GM19467 (cell line): ENCODE data around the gene CDH23.

ENCODE experiments used
- ATAC-seq: cut with Tn5 transposase; IDR thresholded peaks from one replicate; pipeline ENCODE4 v1.9.1; 2021; ENCODE audit warnings: mild to moderate bottlenecking, moderate library complexity; ENCODE audit not compliant: unreplicated experiment

Gene CDH23

DNA sequence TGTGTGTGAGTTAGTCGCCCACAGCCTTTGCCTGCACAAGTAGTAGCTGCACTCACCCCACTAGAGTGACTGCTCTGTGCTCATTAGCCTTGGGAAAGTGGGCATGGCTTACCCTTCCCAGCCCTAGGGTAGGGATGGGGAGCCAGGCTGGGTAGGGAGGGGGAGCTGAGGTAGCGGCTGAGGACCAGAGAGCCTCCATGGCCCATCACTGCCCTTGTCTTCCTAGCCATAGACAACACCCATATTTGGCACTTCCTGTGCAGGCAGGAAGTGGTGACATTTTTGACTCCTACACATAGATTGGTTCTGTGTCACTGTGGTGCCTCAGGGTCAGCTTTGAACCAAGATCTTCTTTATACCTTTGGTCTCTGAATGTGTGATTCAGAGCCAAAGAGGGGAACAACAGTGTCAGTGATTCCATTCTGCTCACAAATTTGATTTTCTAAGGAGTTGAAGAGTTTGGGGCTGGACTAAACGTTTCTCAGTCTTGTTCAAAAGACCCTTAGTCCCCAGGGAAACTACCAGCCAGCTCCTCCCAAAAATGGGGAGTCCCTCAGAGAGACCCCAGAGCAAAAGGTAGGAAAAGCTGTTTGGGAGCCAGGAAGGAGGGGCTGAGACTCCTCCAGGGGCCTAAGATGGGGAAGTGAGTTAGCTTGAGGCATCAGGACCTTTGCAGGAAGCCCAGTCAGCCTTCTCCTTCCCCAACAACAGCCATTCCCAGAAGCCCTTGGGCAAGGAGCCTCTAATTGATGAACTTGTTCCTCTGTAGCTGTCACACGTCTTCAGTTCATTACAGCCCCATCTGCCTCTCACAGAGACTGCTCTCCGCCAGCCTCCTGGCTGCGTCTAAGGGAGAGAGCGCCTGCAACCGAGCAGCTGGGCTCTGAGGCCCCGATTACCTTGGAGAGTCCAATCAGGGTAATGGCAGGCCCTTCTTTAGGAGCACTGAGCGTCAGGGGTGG is 135.0 kb downstream of the CDH23 start:
- ATAC-seq: no peak

DNA sequence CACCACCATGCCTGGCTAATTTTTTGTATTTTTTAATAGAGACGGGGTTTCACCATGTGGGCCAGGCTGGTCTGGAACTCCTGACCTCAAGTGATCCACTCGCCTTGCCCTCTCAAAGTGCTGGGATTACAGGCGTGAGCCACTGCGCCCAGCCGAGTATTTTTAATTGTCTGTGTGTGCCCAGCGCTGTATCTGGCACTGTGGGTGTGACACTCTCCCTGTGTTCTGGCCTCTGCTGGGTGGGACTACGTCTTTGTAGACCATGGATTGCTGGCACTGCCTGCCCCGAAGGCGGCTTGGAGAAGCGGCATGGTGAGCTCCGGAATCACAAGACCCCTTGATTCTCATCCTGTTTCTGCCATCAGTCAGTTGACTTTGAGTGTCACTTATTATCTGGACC is 136.2 kb downstream of the CDH23 start:
- ATAC-seq: no peak

DNA sequence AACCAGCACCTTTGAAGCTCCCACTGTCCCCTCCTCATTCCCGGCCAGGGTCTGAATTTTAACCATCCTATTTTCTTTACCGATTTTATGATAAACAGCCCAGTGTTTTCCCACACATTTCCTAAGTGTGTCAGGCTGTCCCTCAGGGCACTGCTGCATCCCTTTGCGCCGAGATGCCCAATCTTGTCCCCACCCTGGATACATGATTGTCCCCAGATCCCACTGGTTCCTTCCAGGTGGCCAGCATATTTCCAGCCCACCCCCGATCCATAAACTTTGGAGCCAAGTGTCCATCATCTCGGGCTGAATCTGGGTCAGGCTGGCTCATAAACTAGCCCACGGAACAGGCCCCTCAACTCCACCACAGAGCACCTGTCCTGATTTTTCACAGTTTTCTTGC is 137.2 kb downstream of the CDH23 start:
- ATAC-seq: no peak

DNA sequence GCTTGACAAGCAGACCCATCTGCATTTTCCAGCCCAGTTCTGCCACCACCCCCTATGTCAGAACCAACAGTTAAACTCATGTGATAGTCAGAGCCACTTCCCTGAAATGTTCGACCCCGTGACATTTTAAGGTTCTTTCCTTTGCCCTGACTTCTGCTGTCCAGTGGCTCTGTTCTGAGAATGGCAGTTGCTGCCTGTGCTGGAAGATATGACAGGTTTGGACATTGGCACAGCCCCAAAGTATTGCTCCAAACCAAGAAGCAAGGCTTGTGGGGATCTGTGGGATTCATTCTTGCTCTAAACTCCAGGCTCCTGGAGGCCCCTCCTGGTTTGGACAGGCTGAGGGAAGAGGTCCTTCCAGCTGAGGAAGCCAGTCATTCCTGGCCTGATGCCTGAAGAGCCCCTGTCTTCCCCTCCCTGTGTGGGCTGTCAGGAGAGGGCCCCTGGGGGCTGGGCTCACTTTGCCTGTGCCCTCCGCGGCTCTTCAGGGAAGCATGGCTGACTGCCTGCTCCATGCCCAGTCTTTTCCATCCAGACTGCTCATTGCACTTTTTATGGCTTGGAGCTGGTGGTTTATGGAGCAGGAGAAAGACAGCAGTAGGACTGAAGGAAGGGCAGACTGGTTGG is 138.0 kb downstream of the CDH23 start:
- ATAC-seq: no peak

DNA sequence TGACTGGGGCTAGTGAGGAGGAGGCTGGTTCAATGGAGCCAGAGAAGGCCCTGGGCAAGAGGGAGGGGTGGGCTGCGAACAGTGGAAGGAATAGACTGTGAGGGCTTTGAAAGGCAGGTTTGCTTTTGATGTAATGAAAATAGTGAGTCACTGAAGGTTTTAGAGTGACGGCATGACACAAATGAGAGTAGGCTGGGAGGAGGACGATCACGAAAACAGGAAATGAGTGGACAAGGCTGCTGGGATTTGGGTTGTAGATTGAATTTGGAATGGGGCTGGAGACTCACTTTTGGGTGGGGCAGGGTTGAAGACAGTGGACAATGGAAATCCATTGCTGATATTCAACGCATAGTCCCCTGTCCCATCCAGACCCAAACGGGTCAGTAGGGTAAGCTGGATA is 139.6 kb downstream of the CDH23 start:
- no peak for ATAC-seq

DNA sequence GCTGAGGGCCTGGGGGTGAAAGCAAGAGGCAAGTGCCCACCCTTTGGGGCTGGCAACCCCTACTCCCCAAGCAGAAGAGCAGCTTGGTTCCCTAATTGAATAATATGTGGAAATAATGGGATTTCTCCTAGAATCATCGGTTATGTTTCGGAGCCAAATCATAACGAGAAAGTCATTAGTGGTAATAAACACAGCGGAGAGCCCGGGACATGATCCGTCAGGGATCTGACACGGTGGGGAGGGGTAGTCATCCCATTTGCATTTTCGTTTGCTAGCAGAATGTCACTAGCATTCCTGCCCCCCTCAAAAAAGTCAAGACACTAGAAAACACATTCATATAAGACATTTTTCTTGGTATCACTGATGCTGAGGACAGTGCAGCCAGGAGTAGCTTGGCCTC is 140.4 kb downstream of the CDH23 start:
- ATAC-seq: no peak

DNA sequence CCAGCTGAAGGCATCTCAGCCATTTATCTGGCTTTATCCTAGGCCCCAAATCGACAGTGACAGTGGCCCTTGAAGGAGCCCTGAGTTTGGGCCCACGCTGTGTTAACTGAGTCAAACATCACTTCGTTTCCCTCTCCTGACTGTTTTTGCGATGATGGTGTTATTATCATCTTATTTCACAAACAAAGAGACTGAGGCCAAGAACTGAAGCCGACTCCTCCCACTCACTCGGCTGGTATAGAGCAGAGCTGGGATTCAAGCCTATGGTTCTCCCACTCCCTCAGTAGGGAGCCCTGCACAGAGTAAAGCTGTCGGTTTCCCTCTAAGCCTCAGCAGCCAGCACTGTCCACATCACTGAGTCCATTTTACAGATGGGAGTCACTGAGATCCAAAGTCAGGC is 141.0 kb downstream of the CDH23 start:
- no peak for ATAC-seq

DNA sequence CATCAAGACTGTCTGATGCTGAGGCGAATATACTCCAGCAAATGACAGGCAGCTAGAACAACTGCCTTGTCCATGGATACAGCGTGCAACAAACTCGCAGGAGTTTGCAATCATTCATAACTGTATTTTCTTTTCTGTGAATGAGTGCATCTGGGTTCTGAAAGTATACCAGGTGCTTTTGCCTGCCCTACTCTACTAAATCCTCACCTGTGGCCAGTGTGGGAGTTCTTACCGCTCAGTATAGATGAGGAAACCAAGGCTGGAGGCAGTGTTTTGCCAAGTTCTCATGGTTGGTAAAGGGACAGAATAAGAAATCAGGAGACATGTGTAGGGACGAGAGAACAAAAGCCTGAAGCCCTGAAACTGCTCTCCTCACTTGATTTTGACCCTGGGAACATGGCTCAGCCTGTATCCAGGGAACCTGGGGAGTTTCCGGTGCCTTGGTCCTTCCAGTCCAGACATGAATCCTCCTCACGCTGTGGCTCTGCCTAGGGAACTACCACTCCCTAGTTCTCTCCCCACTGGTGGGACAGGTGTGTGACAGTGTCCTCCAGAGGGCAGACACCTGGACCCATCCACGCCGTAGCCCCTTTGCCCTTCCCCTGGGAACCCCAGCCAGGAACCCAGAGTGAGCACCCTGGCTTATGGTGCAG is 142.0 kb downstream of the CDH23 start:
- no peak for ATAC-seq

DNA sequence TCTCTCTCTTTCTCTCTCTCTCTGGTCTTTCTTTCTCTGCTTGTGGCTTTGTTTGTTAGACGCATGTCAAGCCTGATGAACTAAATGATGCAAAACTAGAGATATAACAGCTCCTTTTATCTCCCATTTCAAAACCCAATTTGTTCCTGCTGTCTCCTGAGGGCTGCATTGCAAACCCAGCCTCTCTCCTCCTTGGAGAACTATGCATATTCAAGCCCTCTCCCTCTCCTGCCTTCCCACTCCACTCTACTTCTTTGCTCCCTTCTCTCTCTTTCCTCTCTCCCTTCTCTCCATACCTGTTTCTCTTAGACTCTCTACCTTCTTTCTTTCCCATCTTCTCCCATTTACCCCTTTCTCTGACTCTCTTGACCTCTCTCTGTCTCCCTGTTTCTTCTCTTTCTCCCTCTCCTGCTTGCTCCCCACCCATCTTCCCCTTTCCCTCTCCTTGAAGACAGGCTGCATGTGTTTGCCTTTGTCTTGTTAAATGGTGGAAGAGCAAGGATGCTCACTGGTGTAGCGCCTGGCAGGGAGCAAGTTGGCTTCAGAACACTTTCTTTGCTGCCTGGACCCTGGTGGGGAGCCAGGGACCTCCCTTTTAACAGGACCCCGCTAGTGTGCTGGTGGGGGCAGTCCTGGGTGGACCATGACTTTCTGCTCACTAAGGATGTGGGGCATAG is 142.9 kb downstream of the CDH23 start:
- ATAC-seq: no peak

DNA sequence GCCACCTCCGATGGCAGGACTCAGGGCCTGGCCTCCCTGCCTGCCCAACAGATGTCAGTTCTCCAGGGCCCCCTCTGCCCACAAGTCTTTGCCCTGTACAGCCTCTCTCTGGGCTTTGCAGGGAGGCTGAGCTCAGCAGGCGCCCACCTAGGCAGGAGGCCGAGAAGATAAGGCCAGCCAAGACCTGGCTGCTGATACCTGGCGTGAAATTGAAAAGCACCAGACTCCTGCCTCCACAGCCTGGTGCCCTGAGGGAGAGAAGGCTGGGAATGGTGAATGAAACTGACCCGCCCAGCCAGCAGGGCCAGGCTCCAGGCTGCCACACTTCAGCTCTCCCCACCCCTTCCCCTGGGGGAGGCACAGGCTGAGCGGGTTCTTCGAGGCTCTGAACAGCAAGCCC is 145.8 kb downstream of the CDH23 start:
- no peak for ATAC-seq

DNA sequence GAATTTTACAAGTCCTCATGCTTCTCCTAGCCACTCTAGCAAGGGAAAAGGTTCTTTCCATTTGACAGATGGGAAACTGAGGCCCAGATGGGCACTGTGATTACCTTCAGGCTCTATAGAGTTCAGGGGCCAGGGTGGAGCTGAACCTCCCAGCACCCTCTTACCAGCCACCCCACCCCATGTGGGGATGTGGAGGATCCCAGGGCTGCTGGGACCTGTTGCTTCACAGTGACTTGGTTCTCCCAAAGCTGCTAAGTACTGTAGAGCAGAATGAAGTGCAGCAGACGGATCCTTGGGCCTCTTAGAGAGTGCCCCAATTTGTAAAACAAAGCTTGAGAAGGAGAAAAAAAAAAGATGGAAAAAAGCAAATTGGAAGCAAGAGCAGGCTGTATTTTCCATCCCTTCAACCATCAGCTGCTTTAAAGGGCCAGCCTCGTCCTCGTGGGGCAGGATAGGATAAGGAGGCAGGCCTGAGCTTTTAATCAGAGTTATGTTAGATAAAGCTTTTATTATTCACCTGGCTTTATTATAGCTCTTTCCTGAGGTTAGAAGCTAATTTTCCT is 147.0 kb downstream of the CDH23 start:
- no peak for ATAC-seq

DNA sequence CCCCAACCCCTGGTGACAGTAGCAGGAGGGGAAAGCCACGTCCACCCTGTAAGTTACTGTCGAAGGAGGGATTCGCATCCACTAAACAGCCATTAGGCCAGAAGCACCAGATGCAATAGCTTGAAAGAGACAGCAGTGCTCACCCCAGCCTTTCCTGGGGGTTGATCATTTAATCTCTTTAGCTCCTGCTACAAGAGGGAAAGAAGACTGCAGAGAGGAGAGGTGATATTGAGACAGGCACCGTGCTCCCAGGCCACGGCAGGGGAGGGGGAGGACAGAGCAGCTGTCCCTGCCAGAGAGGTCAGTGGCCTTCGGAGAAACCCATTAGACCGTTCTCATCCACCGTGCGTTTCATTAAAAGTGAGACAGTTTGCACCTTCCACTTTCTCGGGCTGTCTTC is 148.3 kb downstream of the CDH23 start:
- ATAC-seq: no peak

DNA sequence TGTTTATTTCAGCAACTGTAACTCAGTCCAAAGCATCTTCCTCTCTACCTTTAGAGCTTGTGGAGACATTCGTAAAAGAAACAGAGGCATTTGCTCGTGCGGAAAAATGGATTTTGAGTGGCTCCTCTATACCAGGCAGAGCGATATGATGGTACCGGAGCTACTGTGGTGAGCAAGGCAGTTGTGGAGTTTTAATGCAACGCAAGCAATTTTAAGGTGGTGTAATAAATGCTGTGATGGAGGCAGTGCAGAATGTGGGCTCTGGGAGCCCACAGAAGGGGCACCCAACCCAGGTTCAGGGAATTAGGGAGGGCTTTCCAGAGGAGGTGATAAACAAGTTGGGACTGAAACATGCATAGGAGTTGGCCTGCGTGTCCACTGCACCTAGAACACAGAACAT is 149.5 kb downstream of the CDH23 start:
- no peak for ATAC-seq

DNA sequence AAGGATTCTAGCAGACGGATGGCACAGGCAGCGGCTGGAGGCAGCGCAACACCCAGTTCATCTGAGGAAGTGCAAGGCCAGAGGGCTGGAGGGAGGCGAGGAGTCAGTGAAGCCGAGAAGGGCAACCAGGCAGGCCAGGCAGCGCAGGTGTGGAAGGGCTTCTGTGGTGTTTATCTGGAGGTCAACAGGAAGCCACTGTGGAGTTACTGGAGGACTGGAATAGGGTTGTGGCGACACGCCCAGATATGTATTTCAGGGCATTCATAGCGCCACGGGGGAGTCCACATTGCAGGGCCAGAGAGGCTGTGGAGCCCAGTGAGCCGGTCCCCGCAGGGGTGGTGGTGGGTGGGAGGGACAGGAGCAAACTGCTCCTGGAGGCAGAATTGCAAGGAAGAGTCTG is 150.6 kb downstream of the CDH23 start:
- no peak for ATAC-seq

DNA sequence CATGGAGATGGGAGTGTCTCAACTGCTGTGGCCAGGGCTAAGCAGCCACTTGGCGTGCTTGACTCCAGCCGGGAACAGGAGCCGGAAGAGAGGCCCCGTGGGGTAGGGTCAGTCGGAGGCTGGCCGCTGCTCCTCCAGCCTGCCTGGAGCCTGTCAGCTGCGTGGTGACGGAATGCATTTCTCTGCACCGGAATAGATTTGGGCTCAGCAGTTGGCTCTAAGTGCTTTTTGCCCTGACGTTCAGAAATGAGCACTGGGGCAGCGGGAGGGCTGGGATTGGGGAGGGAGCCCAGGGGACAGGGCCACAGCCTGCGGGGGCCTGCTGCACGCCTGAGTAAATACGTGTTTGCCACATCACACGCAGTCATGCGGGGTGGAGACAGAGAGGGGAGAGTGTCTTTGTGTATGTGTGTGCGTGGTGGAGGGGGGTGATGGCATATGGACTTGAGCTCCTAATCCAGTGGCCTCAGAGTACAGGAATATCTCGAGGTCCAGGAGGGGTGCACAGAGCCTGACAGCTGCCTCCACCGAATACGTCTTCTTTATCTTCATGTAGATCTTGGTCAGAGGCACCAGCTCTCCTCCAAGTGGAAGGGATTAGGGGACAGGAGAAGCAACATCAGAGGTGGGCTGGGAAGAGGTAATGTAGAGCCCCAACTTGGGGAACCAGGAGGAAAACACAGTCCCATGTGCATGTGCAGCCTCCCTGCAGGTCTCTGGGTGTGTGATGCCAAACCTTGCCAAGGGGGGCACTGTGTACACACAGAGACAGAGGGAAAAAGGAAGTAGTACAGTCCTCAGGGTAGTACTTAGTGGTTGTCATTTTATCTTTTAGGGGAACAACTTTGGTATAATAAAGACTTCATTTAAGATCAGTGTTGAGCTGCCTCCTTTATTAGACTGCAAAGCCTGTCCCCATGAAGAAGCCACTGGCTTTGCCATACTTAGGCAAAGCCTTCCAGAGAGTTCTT is 151.4 kb downstream of the CDH23 start:
- no peak for ATAC-seq

DNA sequence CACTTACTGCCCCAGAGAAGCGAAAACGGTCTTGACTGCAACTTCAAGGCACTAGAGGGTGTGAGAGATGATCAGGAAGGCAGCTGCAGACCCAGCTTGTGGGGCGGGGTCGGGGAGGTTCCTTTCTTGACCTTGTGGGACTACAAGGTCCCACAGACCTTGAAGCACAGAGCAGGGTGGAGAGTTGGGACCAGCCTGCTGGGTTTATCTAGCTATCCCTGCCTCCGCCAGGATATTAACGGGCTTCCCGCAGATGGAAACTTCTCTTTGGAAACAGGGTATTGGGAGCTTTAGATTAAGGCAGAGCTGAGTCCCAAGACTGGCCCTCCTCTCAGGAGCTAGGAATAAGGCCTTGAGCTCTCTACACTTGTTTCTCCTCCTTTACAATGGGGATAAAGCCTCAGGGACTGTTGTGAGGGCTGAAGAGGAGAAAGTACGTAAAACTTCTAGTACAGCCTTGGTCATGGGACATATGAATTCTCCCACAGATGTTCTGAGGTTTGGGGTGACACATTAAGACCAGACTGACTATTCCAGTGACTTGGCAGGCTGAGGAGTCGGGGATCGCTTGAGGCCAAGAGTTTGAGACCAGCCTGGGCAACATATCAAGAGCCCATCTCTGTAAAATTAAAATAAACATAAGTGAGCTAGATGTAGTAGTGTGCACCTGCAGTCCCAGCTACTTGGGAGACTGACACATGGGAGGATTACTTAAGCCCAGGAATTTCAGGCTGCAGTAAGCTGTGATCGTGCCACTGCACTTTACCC is 153.2 kb downstream of the CDH23 start:
- no peak for ATAC-seq

DNA sequence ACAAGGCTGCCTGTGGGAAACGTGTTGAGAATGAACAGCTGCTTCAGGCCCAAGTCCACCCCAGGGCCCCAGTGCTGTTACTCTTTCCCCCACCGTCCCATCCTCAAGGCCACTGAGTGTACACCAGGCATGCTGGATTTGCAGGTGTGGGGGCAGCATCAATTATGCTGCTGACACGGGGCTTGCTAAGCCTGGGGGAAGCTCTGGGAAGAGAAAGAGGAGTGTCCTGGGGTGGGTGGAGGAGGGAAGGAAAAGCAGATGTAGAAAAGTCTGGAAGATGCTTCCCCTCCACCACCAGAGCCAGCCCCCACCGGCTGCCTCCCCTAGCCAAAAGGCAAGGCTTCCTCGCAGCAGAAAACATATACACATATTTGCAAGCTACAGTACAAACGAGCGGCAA is 153.9 kb downstream of the CDH23 start:
- no peak for ATAC-seq

DNA sequence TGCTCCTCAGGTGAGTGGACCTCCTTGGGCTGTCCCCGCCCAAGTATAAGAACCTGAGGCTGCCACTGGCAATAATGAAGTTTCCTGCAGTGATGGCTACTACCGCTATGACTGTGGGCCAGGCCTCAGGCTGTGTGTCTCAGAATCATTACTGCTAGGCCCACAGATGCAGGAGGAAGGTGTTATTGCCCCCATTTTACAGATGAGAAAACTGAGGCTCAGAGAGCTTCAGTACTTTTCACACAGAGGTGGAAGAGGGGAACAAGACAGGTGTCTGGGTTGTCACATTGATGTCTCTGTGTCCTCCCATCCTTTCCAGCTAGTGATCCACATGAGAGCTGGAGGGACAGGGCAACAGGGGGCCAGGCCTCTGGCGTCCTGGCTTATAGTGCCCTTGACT is 155.2 kb downstream of the CDH23 start:
- no peak for ATAC-seq

DNA sequence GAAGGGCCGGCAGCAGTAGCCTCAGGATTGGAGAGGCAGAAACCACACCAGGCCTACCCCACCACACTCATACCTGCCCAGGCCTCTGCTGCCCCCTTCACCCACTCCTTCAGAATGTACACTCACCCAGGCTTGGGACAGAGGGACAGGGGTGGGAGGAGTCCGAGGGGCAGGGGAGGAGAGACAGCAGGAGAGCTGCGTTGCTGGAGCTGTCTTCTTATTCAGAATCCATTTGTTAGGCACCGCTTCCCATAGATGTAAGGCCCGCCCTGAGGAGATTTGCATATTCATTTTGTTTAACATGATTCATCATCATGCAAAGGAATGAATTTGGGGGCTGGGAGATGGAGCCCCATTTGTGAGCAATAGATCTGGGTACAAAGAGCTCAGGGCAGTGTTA is 156.7 kb downstream of the CDH23 start:
- ATAC-seq: no peak
